ENCODE results near the gene TLL2.

The TLL2 gene

DNA sequence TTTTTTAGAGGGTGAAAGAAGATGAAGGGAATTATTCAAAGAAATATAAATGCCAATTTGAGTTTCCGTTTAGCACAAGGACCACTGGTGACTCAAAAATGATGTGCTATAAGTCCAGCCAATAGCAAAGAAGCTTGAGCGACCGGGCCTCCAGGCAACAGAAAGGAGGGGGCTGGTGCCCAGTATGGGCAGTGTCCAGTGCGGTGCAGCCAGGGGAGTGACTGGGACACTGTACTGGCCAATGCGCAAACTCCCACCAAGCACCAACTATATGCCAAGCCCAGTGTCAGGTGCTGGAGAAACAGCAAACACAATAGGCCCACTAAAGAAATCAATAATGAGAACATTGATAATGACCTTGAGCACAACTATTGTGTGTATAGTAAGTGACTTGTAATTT, 144.8 kb downstream of the TLL2 start:
- TF ChIP-seq, protein P1, sequence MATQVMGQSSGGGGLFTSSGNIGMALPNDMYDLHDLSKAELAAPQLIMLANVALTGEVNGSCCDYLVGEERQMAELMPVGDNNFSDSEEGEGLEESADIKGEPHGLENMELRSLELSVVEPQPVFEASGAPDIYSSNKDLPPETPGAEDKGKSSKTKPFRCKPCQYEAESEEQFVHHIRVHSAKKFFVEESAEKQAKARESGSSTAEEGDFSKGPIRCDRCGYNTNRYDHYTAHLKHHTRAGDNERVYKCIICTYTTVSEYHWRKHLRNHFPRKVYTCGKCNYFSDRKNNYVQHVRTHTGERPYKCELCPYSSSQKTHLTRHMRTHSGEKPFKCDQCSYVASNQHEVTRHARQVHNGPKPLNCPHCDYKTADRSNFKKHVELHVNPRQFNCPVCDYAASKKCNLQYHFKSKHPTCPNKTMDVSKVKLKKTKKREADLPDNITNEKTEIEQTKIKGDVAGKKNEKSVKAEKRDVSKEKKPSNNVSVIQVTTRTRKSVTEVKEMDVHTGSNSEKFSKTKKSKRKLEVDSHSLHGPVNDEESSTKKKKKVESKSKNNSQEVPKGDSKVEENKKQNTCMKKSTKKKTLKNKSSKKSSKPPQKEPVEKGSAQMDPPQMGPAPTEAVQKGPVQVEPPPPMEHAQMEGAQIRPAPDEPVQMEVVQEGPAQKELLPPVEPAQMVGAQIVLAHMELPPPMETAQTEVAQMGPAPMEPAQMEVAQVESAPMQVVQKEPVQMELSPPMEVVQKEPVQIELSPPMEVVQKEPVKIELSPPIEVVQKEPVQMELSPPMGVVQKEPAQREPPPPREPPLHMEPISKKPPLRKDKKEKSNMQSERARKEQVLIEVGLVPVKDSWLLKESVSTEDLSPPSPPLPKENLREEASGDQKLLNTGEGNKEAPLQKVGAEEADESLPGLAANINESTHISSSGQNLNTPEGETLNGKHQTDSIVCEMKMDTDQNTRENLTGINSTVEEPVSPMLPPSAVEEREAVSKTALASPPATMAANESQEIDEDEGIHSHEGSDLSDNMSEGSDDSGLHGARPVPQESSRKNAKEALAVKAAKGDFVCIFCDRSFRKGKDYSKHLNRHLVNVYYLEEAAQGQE (IDR thresholded peaks at IDR 0.05; ENCODE audit: insufficient read depth in 1 of 2, low read depth in 2 of 2, low read length in 2 of 2) = no peak
- TF ChIP-seq SIN3A (IDR thresholded peaks at IDR 0.05; ENCODE audit: borderline replicate concordance, insufficient read depth, low read length) (no peak), FOXP2 (optimal IDR thresholded peaks at IDR 0.05; ENCODE audit: borderline replicate concordance, extremely low read depth, extremely low read length, insufficient read depth) (no peak), POLR2AphosphoS5 (IDR thresholded peaks at IDR 0.05; ENCODE audit: low read depth, low read length) (no peak), TAF1 (IDR thresholded peaks at IDR 0.05; ENCODE audit: borderline replicate concordance, insufficient read depth, low read length) (no peak)

DNA sequence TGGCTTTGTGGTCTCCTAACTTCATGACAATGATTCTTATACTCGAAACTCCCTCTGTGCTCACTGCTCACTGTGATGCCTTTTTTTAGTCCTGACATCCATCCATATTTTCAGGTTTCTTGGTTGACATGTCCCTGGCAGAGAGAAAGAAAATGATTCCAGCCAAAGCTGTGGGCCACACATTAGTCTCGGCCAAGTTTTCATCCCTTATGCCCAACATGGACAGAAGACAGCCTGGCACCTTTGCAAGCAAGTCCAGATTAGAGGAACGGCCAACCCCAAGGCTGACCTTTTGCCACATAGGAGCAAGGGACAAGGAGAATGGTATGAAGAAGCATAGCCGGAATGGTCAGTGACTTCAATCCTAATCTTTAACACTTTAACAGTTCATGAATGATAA, 146.3 kb downstream of the TLL2 start:
- TF ChIP-seq SIN3A (IDR thresholded peaks at IDR 0.05; ENCODE audit: borderline replicate concordance, insufficient read depth, low read length) (no peak), POLR2AphosphoS5 (IDR thresholded peaks at IDR 0.05; ENCODE audit: low read depth, low read length) (no peak), FOXP2 (optimal IDR thresholded peaks at IDR 0.05; ENCODE audit: borderline replicate concordance, extremely low read depth, extremely low read length, insufficient read depth) (no peak), TAF1 (IDR thresholded peaks at IDR 0.05; ENCODE audit: borderline replicate concordance, insufficient read depth, low read length) (no peak)
- TF ChIP-seq, protein P1 (IDR thresholded peaks at IDR 0.05; ENCODE audit: insufficient read depth in 1 of 2, low read depth in 2 of 2, low read length in 2 of 2) = no peak

DNA sequence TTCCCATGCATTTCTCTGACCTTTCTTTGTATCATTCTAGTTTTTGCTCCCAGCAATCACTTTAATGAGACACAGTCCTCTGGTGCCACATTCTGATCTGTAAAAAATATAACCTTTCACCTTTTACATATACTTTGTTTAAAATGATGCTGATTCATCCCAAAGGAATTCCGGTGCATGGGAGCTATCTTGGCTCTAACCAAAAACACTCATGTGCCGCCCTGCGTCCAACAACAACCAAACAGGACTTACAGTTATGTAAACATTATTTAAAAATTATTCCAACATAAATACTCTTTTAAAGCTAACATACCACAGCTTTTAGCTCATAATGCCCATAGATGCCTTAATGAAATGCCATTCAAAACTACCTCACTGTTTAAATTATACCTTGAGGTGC, 147.2 kb downstream of the TLL2 start:
- no peak for TF ChIP-seq SIN3A (IDR thresholded peaks at IDR 0.05; ENCODE audit: borderline replicate concordance, insufficient read depth, low read length)
- TF ChIP-seq, protein P1 (IDR thresholded peaks at IDR 0.05; ENCODE audit: insufficient read depth in 1 of 2, low read depth in 2 of 2, low read length in 2 of 2) = no peak
- TF ChIP-seq TAF1 (IDR thresholded peaks at IDR 0.05; ENCODE audit: borderline replicate concordance, insufficient read depth, low read length) = no peak
- TF ChIP-seq FOXP2 (optimal IDR thresholded peaks at IDR 0.05; ENCODE audit: borderline replicate concordance, extremely low read depth, extremely low read length, insufficient read depth) = no peak
- TF ChIP-seq POLR2AphosphoS5 (IDR thresholded peaks at IDR 0.05; ENCODE audit: low read depth, low read length) = no peak

DNA sequence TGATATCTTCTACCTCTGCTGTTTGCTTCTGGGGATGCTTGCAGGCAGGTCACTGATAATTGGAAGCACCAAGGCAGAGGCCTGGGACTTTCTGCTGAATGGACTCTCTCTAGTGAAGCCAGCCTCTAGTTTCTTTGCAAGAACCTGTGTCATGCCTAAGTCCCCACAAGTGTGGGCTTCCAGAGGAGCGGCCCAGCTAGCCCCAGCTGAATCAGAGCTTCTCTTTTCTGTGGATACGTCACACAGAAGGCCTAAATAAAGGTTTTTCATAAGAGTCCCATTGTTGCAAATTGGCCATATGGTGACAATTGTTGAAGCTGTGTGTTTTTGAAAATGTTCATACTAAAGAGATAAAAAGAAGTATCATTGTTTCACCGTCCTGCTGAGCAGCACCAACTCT, 148.2 kb downstream of the TLL2 start:
- TF ChIP-seq TAF1 (IDR thresholded peaks at IDR 0.05; ENCODE audit: borderline replicate concordance, insufficient read depth, low read length) (no peak), POLR2AphosphoS5 (IDR thresholded peaks at IDR 0.05; ENCODE audit: low read depth, low read length) (no peak), FOXP2 (optimal IDR thresholded peaks at IDR 0.05; ENCODE audit: borderline replicate concordance, extremely low read depth, extremely low read length, insufficient read depth) (no peak), SIN3A (IDR thresholded peaks at IDR 0.05; ENCODE audit: borderline replicate concordance, insufficient read depth, low read length) (no peak)
- TF ChIP-seq, protein P1 (IDR thresholded peaks at IDR 0.05; ENCODE audit: insufficient read depth in 1 of 2, low read depth in 2 of 2, low read length in 2 of 2) = no peak

DNA sequence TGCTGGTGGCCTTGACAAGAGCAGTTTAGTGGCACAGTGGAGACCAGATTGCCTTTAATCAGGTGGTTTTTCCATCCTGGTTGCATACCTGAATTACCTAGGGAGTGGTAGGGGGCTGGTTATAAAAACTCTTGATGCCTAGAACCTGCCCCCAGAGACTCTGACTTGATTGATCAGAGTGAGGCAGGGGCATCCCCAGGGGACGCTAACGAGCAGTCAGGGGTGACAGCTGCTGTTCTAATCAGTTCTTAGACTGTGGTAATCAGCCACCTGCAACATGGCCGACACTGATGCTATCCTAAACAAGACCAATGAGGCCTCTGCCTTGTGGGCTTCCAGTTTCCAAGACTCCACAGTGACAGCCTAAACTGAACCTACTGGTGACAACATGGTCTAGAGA, 153.0 kb downstream of the TLL2 start:
- TF ChIP-seq SIN3A (IDR thresholded peaks at IDR 0.05; ENCODE audit: borderline replicate concordance, insufficient read depth, low read length) (no peak), TAF1 (IDR thresholded peaks at IDR 0.05; ENCODE audit: borderline replicate concordance, insufficient read depth, low read length) (no peak), POLR2AphosphoS5 (IDR thresholded peaks at IDR 0.05; ENCODE audit: low read depth, low read length) (no peak), FOXP2 (optimal IDR thresholded peaks at IDR 0.05; ENCODE audit: borderline replicate concordance, extremely low read depth, extremely low read length, insufficient read depth) (no peak)
- TF ChIP-seq, protein P1 (IDR thresholded peaks at IDR 0.05; ENCODE audit: insufficient read depth in 1 of 2, low read depth in 2 of 2, low read length in 2 of 2) = no peak
